ENCODE measurements around the gene FBLN1.

Gene FBLN1

GRCh38 chr22:45644714-45645113, 142.0 kb downstream of the FBLN1 start:
- DNase-seq = no peak

- no peak for DNase-seq
Observed at GRCh38 chr22:45645150-45645525, 142.5 kb downstream of the FBLN1 start.

DNA sequence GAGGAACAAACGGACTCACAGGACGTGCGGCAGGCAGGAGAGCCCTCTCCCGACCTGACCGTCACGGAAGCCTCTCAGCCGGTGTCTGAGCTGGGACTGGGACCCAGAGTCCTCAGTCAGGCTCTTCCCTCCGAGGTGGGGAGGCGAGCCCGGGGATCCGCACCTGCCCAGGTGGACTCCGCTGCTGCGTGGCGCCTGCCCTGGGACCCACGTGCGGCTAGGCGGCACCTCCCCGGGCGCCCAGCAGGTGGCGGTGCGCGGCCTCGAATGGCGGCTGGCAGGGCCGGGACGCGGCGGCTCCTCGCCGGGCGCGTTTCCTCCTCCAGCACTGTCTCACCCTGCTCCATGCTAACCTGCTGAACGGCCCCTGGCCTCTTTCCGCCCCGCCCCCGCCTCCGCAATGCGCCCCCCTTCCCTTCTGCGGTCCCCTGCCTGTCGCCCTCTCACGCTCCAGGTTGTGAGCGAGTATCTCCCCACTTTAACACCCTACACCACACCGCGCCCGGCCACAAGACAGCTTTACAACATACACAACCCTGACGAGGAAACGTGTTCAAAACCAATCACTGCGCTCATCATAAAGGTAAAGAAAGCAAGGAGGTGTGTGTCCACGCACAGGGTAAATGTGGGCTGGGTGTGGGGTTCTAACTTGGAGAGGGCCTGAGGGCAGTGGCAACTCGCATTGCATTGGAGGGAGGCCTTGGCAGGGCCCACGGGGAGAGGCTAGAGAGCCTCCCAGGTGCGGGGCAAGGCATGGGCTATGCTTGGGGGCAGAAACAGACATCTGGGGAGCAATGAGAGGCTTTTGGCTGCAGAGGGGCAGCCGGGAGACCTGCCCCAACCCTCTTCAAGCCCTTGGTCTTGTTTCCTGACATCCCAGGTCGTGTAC, 143.1 kb downstream of the FBLN1 start:
- DNase-seq = peak in 1 of 2 experiments; percentile 58

DNA sequence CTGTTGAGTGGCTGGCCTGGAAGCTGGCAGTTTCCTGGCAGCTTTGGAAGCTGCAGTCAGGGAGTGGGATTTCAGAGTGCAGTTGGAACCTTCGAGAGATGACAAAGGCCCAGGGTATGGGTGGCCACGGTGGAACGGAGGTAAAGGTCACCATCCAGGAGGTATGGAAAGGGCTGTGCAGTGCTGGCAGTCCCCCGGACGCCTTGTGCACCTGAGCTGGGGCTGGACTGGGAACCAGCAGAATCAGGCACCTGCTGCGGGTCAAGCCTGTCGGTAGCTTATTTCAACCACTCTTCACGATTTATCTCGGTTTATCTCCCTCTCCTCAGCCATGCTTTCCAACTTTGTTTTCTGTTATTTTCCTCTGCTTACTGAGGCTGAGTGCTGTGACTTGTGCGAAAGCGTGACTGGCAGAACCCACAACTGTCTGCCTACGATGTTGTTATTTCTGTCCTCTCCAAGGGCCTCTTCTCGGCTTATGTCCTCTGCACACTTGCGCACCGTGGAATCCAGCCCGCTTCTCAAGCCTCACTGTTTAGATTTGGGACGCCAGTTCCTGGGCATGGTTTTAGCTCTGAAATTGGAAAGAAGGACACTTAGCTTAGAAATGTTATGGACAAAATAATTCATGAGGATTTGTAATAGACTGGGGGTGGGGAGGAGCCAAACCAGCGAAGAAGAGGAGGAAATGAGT, 145.0 kb downstream of the FBLN1 start:
- no peak for DNase-seq

DNA sequence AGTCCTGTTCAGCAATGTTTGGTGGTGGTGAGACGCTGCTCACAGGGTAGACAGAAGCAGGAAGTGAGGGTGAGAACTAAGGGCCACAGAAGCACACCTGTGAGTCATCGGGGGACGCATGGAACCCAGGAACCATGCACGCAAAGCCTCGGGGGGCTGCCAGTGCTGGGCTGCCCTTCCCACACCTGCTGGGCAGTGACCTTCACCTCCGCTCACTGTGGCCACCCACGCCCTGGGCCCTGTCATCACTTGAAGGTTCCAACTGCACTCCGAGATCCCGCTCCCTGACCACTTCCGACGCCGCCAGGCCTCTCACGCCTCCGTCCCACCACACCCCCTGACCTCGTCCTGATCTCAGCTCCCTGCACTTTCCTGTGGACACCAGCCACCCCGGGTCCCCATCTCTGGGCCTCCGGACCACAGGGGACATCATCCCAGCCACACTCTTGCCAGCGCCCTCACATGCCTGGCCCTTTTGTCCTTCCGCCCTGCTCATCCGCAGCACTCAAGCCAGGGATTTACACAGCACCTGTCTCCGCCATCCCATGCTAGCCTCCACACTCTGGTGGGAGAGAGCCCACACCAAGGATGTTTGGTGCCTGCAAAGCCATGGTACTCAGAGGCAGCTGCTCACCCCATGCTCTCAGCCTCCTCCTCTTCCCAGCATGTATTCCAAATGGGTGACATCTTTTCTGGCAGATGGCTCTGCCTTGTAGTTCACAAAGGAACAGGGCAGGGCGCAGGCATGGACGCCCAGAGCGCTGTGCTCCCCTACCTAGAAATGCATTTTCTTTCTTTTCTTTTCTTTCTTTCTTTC, 145.8 kb downstream of the FBLN1 start:
- DNase-seq = no peak

- DNase-seq = no peak
Observed at GRCh38 chr22:45649809-45650208, 147.1 kb downstream of the FBLN1 start.

- no peak for DNase-seq
Observed at GRCh38 chr22:45650721-45651120, 148.0 kb downstream of the FBLN1 start.
